ENCODE results near the gene HSPA14. TPM values are rescaled to one million over a fixed set of nuclear protein-coding genes. Genes with fewer than 3 reads are reported as not detected.

The HSPA14 gene
- polyA plus RNA-seq, 1 donor from 2014 or later: 48.1 TPM

DNA sequence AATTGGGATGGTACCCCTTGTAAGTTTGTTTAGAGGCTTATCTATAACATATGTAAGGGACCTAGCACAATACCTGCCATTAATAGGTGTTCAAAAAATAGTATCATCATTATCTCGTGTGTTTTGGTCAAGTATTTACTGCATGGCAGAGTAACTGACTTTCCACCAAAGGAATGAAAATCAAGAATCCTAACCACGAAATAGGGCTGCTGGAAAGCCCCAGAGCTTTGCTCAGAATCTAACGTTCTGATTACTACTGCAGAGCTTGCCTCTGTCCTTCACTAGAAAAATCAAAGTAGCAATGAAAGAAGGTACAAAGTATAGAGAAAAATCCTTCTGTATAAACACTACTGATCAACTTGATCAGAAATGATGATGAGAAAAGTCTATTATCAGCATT lies 80.9 kb downstream of the HSPA14 start:
- Histone ChIP-seq H3K4me2 (ENCODE audit: low read length) (no peak overlapping the region), H3K9me3 (ENCODE audit: low read length) (no peaks in the 10 kb centered on the region), H3K27ac (ENCODE audit: low read length) (no peak overlapping the region), H3K4me3 (ENCODE audit: low read length) (no peak overlapping the region), H2AFZ (ENCODE audit: low read depth, low read length) (no peak overlapping the region), H3F3A (ENCODE audit: insufficient read depth, low read length, poor library complexity, severe bottlenecking) (no peaks in the 10 kb centered on the region), H4K20me1 (ENCODE audit: insufficient read depth) (no peaks in the 10 kb centered on the region), H3K27me3 (ENCODE audit: insufficient read depth, low read depth, low read length) (no peaks in the 10 kb centered on the region), H3K9me2 (ENCODE audit: insufficient read depth, low read length) (no peaks in the 10 kb centered on the region), H3K79me2 (replicated peaks; ENCODE audit: insufficient read depth, low read length) (no peaks in the 10 kb centered on the region), H3K9ac (ENCODE audit: low read length) (no peak overlapping the region), H3K36me3 (ENCODE audit: insufficient read depth, low read length) (peaks cover 9% of the 10 kb centered on the region)
- TF ChIP-seq TAF1 (IDR thresholded peaks at IDR 0.05; ENCODE audit: low read depth) (no peak), CTCF (IDR thresholded peaks at IDR 0.05; ENCODE audit: poor library complexity, severe bottlenecking) (no peak), RAD21 (conservative IDR thresholded peaks at IDR 0.05) (no peak), MXI1 (conservative IDR thresholded peaks at IDR 0.05; ENCODE audit: poor library complexity, severe bottlenecking) (no peak), EZH2 (IDR thresholded peaks at IDR 0.05; ENCODE audit: borderline replicate concordance, insufficient read depth, low read length, poor library complexity, severe bottlenecking) (no peak), EP300 (conservative IDR thresholded peaks at IDR 0.05; ENCODE audit: poor library complexity, severe bottlenecking) (no peak), SMC3 (conservative IDR thresholded peaks at IDR 0.05; ENCODE audit: poor library complexity) (no peak), POLR2AphosphoS5 (IDR thresholded peaks at IDR 0.05) (no peak)
- TF ChIP-seq, protein P1, sequence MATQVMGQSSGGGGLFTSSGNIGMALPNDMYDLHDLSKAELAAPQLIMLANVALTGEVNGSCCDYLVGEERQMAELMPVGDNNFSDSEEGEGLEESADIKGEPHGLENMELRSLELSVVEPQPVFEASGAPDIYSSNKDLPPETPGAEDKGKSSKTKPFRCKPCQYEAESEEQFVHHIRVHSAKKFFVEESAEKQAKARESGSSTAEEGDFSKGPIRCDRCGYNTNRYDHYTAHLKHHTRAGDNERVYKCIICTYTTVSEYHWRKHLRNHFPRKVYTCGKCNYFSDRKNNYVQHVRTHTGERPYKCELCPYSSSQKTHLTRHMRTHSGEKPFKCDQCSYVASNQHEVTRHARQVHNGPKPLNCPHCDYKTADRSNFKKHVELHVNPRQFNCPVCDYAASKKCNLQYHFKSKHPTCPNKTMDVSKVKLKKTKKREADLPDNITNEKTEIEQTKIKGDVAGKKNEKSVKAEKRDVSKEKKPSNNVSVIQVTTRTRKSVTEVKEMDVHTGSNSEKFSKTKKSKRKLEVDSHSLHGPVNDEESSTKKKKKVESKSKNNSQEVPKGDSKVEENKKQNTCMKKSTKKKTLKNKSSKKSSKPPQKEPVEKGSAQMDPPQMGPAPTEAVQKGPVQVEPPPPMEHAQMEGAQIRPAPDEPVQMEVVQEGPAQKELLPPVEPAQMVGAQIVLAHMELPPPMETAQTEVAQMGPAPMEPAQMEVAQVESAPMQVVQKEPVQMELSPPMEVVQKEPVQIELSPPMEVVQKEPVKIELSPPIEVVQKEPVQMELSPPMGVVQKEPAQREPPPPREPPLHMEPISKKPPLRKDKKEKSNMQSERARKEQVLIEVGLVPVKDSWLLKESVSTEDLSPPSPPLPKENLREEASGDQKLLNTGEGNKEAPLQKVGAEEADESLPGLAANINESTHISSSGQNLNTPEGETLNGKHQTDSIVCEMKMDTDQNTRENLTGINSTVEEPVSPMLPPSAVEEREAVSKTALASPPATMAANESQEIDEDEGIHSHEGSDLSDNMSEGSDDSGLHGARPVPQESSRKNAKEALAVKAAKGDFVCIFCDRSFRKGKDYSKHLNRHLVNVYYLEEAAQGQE (IDR thresholded peaks at IDR 0.05; ENCODE audit: borderline replicate concordance): no peak

Other genes starting within 250 kb of the HSPA14 start
- 87.6 and 106 TPM in 2 replicates for gene FAM107B, start 63.4 kb upstream of the HSPA14 start, polyA plus RNA-seq
- 1.5 TPM in 1 of 2 replicates, not detected in the other for gene CDNF, start 269 bp upstream of the HSPA14 start, polyA plus RNA-seq
- 18.2 and 21.1 TPM in 2 replicates for gene MSANTD7, start within 50 bp of the HSPA14 start, polyA plus RNA-seq
- 19.4 and 34.5 TPM in 2 replicates for gene SUV39H2, start 40.6 kb downstream of the HSPA14 start, polyA plus RNA-seq
- 7.5 TPM in 2 replicates for gene DCLRE1C, start 115.8 kb downstream of the HSPA14 start, polyA plus RNA-seq
- gene MEIG1, start 121.1 kb downstream of the HSPA14 start, polyA plus RNA-seq: 2.0 TPM in 1 of 2 replicates, not detected in the other
- not detected in 2 replicates for gene OLAH, start 205.6 kb downstream of the HSPA14 start, polyA plus RNA-seq

All from neural cell (in vitro differentiated cells).